GM18868 (cell line): Measurements from ENCODE around the gene PLA2G4D.

Experiments used
- ATAC-seq: cut with Tn5 transposase; IDR thresholded peaks from one replicate; pipeline ENCODE4 v1.9.1; 2021; ENCODE audit warnings: mild to moderate bottlenecking, moderate library complexity; ENCODE audit not compliant: unreplicated experiment

The PLA2G4D gene

GRCh38 chr15:42079401-42079908 is 14.9 kb downstream of the PLA2G4D start:
- no peak for ATAC-seq

GRCh38 chr15:42078903-42079302 is 15.5 kb downstream of the PLA2G4D start:
- ATAC-seq: no peak

GRCh38 chr15:42077689-42078088 is 16.7 kb downstream of the PLA2G4D start:
- ATAC-seq: no peak

GRCh38 chr15:42073418-42073817 is 20.9 kb downstream of the PLA2G4D start:
- ATAC-seq: no peak

GRCh38 chr15:42072141-42072685 is 22.1 kb downstream of the PLA2G4D start:
- ATAC-seq: no peak

- ATAC-seq: no peak
Observed at GRCh38 chr15:42071717-42072116, 22.6 kb downstream of the PLA2G4D start.

GRCh38 chr15:42070976-42071350 is 23.4 kb downstream of the PLA2G4D start:
- no peak for ATAC-seq

DNA sequence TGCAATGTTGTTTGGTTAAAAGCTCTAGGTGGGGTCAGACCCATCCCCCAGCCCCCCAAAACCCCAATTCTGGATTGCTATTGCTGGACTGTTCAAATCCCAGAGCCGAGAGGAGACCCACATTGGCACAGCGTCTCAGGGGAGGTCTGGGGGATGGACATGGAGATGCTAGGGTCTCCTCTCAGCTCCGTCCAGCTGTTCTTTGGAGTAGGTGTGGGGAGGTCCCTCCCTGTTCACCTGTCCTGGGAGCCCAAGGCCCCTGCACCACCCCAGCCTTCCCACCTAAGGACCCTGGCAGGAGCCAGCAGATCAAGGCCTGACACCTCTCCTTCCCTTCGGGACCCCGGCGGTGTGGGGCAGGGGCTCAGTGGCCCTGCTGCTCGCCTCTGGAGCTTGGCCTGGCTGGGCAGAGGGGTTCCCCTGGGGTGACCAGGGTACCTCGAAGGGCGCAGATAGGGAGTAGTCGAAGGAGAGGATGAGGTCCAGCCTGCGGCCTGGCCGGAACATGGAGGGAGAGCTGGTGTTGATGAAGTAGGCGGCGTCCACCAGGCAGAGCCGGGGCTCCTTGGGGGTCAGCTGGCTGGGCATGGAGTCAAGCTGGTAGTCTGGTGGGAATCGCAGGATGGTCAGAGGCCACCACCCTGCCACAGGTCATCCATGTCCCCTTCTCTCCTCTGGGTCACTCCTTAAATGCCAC is 23.9 kb downstream of the PLA2G4D start:
- ATAC-seq: no peak

- ATAC-seq: no peak
Observed at GRCh38 chr15:42069496-42070278, 24.7 kb downstream of the PLA2G4D start.

DNA sequence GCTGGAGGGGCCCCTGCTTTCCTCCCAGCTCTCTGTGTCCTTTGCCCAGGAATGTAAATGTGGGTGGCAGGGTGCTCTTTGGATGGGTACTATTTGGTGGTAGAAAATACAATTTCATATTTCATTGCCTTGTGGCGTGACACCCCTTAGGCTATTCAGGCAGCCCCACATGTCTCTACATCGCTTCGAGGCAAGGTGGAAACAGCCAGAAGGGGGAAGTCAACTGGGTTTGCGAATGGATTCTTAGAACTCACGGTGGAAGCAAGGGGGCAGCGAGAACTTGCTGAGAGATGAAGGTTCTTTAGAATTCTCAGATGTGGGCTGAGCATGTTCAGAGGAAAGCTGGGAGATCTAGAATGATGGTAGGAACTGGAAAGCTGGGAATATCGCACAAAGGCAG is 25.3 kb downstream of the PLA2G4D start:
- ATAC-seq: no peak

DNA sequence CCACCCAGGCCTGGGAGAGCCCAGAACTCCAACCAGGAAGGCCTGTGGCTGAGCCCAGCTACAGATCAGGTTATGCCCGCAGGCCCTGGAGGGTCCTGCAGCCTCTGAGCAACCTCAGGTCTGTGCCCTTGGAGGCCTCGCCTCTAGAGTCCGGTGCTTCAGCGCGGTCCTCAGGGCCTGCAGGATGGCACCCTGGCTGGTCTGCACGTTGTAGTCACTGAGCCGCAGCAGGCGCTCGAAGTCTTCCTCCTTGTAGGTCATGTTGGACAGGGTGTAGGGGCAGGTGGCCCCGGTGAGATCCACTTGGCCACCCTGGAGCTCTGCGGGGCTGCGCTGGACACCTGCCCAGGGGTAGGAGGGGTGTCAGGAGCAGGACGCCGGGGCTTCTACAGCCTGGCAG is 25.8 kb downstream of the PLA2G4D start:
- no peak for ATAC-seq

DNA sequence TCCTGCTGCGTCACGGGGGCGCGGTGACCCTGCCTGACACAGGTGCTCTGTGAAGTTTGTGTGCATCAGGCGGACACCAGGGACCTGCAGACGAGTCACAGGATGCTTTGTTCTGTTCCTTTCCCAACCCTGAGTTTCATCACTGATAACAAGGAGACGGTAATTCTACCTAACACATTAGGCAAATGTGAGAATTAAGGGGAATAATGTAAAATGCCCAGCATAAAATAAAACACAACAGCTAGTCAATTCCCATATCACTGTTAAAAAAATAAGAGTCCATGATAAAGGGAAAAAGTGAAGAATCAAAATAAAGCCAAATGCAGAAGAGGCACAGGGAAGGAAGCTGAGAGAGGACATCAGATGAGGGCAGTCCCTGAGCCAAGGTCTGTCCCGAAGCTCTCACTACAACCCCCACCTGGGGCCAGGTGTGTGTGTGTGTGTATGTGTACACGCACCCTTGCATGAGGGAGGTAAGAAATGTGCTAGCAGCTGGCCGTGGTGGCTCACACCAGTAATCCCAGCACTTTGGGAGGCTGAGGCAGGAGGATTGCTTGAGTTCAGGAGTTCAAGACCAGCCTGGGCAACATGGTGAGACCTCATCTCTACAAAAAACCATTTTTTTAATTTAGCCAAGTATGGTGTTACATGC is 27.5 kb downstream of the PLA2G4D start:
- no peak for ATAC-seq

DNA sequence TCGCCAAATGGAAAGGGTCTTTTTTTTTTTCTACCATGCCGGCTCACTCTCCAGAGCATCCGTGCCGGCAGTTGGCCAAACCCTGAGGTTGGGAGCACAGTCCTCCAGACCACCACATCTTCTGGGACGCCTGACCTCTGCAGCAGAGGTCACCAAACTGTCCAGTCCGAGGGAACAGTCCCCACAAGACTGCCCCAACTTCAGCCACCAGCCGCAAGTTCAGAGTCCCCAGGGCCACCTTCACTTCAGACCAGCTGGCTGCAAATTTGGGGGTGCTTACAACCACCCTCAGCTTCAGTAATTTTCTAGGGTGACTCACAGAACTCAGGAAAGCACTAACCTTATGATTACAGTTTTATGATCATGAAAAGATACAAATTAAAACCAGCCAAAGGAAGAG is 28.9 kb downstream of the PLA2G4D start:
- no peak for ATAC-seq

GRCh38 chr15:42065033-42065432 is 29.3 kb downstream of the PLA2G4D start:
- ATAC-seq: no peak

DNA sequence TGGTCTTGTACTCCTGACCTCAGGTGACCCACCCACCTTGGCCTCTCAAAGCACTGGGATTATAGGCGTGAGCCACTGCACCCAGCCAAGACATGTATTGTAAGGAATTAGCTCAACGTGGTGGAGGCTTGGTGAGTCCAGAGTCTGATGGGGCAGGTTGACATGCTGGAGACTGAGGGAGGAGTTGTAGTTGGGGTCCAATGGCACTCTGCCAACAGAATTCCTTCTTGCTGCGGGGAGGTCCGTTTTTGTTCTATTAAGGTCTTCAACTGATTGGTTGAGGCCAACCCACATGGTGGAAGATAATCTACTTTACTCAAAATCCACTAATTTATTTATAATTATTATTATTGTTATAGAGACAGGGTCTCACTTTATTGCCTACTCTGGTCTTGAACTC is 30.1 kb downstream of the PLA2G4D start:
- ATAC-seq: no peak

DNA sequence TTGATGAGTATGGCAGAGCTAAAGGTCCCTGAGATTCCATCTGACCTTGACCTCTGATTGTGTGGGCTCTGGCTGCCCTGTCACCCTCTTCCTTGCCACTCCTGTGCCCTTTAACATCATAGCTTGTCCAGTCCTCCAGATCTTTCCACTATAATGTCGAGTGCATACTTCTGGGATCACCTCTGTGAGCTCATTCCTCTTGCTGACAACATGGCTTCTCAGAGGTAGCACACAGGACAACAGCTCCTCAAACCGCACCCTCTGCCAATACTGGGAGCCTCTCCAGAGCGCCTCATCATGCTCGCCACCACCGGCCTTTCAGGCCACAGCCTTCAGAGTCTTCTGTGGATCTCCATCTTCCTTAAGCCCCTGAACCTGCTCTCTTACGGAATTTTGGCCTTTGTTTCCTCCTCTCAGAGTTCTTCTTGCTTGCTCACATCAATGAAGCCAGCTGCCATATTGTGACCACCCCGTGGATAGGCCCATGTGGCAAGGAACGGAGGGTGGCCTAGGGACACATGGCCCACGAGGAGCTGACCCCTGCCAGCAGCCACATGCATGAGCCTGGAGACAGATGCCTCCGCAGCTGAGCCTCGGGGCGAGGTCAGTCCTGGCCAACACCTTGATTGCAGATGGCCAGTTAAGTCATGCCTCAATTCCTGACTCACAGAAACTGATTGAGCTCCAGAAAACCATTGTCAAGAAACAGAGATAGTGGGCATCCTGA is 31.1 kb downstream of the PLA2G4D start:
- ATAC-seq: no peak

DNA sequence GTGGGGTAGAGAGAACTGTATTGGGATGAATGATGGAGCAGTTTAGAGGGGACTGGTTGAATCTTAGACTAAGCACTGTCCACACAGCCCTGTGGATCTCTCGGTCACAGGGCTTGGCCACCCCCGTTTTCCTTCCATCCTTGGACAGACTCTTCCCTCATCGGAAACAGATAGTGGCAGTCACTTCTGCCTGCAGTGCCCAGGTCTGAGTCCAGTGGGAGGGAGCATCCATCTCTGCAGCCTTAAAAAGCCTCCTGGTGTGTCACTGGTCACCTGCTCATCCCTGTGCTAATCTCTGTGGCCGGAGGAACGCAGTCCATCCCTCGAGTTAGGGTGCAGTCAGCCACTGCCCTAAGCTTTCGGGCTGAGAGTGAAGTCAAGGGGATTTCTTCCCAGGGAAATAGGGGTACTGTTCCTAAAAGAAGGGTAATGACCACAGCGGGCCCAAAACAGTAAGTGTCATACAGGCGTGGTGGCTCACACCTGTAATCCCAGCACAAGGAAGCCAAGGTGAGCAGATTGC is 32.0 kb downstream of the PLA2G4D start:
- ATAC-seq: no peak

DNA sequence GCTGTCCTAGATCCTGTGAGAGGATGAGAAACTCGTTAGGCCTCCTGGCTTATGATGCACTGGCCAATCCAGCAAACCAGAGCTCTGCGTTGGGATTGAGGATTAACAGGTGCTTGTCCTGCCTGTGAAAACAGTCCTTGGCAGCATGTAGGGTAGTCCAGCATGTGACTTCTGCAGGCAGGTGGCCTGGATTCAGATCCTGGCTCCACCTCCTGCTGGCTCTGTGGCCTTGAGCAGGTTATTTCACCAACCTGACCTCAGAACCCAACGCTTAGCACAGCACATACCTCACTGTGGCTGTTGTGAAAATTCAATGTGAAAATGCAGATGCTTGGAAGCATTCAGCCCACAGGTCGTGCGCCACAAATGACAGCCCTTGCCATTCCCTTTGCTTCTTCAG is 33.6 kb downstream of the PLA2G4D start:
- ATAC-seq: no peak

- no peak for ATAC-seq
Observed at GRCh38 chr15:42060477-42060763, 33.9 kb downstream of the PLA2G4D start.

- no peak for ATAC-seq
Observed at GRCh38 chr15:42059661-42060476, 34.5 kb downstream of the PLA2G4D start.
